Lower leg skin (tissue), 3 donors: ENCODE data around the gene RAB14.

ENCODE experiments used
- POLR2A ChIP-seq, 2 donors: fragments of 450-650 bp; IDR thresholded peaks; one replicate each; pipeline ENCODE4 v1.6.1; 2016 to 2017; ENCODE audit warnings: antibody characterized with exemption in 2 of 2, mild to moderate bottlenecking in 1 of 2, moderate library complexity in 1 of 2
- TF ChIP-seq, protein P1 (sequence below), 3 donors: fragments of 450-650 bp; IDR thresholded peaks; one replicate each; pipeline ENCODE4 v1.5.1; 2016; ENCODE audit warnings: antibody characterized with exemption in 3 of 3, mild to moderate bottlenecking in 3 of 3, moderate library complexity in 2 of 3

DNA sequence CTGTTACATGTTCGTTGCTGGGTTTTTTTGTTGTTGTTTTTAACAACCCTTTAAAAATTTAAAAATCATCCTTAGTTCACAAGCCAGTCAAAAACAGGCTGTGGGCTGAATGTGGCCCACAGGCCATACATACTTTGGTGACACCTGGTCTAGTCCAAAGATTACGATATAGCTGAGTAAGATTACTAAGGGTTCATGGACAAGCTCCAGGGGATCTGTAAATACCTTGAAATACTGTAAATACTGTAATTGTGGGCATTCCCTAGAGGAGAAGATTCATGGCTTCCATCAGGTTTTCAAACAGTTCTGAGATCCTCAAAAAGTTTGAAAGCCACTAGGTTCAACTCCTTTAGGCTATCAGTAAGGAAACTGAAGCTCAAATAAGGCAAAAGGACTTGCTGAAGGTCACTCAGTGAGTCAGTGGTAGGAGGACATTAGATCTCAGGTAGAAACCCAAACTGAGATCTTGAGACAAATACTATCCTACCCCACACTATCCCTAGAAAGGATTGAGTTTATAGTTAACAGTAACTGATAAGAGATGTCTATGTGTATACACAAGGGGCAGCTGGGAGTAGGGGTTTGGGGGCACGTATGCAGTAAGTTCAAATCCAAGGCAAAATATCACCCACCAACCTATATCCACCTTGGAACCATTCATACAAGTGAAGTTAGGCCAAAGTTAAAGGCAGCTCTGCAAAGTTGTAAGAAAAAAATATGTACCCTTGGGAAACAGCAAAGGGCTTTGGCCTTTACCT lies 17.8 kb downstream of the RAB14 start:
- TF ChIP-seq, protein P1, sequence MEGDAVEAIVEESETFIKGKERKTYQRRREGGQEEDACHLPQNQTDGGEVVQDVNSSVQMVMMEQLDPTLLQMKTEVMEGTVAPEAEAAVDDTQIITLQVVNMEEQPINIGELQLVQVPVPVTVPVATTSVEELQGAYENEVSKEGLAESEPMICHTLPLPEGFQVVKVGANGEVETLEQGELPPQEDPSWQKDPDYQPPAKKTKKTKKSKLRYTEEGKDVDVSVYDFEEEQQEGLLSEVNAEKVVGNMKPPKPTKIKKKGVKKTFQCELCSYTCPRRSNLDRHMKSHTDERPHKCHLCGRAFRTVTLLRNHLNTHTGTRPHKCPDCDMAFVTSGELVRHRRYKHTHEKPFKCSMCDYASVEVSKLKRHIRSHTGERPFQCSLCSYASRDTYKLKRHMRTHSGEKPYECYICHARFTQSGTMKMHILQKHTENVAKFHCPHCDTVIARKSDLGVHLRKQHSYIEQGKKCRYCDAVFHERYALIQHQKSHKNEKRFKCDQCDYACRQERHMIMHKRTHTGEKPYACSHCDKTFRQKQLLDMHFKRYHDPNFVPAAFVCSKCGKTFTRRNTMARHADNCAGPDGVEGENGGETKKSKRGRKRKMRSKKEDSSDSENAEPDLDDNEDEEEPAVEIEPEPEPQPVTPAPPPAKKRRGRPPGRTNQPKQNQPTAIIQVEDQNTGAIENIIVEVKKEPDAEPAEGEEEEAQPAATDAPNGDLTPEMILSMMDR (IDR thresholded peaks at IDR 0.05), result no peak
- no peak for TF ChIP-seq POLR2A (IDR thresholded peaks at IDR 0.05)
